H9 (cell line): Measurements from ENCODE around the gene PLA2G15. TPM values are rescaled to one million over a fixed set of nuclear protein-coding genes. Genes with fewer than 3 reads are reported as not detected.

Experiments
- DNase-seq: peaks from one replicate; pipeline ENCODE4 v3.0.0-alpha.2; 2017
- H2AFZ ChIP-seq: one replicate; pipeline ENCODE4 v1.6.1; 2013; ENCODE audit warnings: mild to moderate bottlenecking, low read length, control low read depth, moderate library complexity
- H2AK5ac ChIP-seq: 2 replicates; pipeline ENCODE4 v1.6.1; 2013; ENCODE audit warnings: low read length, control low read depth, mixed read lengths; ENCODE audit not compliant: insufficient read length
- H2BK120ac ChIP-seq: one replicate; pipeline ENCODE4 v1.6.1; 2013; ENCODE audit warnings: low read depth, mild to moderate bottlenecking, low read length, control low read depth, inconsistent platforms; ENCODE audit not compliant: poor library complexity, severe bottlenecking
- H2BK12ac ChIP-seq: 2 replicates; pipeline ENCODE4 v1.6.1; 2013; ENCODE audit warnings: low read length, control low read depth, mixed read lengths, low read depth; ENCODE audit not compliant: insufficient read length
- H2BK15ac ChIP-seq: 2 replicates; pipeline ENCODE4 v1.6.1; 2013; ENCODE audit warnings: low read depth, low read length, control low read depth
- H2BK20ac ChIP-seq: one replicate; pipeline ENCODE4 v1.6.1; 2013; ENCODE audit warnings: low read depth, mild to moderate bottlenecking, low read length, control low read depth, inconsistent platforms; ENCODE audit not compliant: poor library complexity, severe bottlenecking
- H2BK5ac ChIP-seq: 2 replicates; pipeline ENCODE4 v1.6.1; 2013; ENCODE audit warnings: low read length, control low read depth, mixed read lengths; ENCODE audit not compliant: insufficient read length
- H3K14ac ChIP-seq: 2 replicates; pipeline ENCODE4 v1.6.1; 2013; ENCODE audit warnings: low read length, control low read depth; ENCODE audit not compliant: insufficient read depth
- H3K18ac ChIP-seq: 2 replicates; pipeline ENCODE4 v1.6.1; 2013; ENCODE audit warnings: low read depth, mild to moderate bottlenecking, mixed read lengths, low read length, control low read depth; ENCODE audit not compliant: insufficient read length
- H3K23ac ChIP-seq: 2 replicates; pipeline ENCODE4 v1.6.1; 2013; ENCODE audit warnings: low read length, control low read depth, mixed read lengths, low read depth; ENCODE audit not compliant: insufficient read length
- H3K23me2 ChIP-seq: 2 replicates; pipeline ENCODE4 v1.6.1; 2013; ENCODE audit warnings: low read depth, mild to moderate bottlenecking, mixed read lengths, low read length, control low read depth; ENCODE audit not compliant: insufficient read length, poor library complexity, severe bottlenecking
- H3K27ac ChIP-seq: 2 replicates; pipeline ENCODE4 v1.5.1; 2013; ENCODE audit warnings: low read length, control low read depth, mixed read lengths, low read depth; ENCODE audit not compliant: insufficient read length
- H3K27me3 ChIP-seq: 2 replicates; pipeline ENCODE4 v1.6.1; 2013; ENCODE audit warnings: low read length, control low read depth, inconsistent platforms; ENCODE audit not compliant: insufficient read depth
- H3K4ac ChIP-seq: 2 replicates; pipeline ENCODE4 v1.6.1; 2013; ENCODE audit warnings: low read depth, mild to moderate bottlenecking, control low read depth, inconsistent platforms, low read length, moderate library complexity
- H3K4me1 ChIP-seq: 2 replicates; pipeline ENCODE4 v1.6.1; 2013; ENCODE audit warnings: low read length, control low read depth, inconsistent platforms; ENCODE audit not compliant: insufficient read depth
- H3K4me2 ChIP-seq: 2 replicates; pipeline ENCODE4 v1.6.1; 2013; ENCODE audit warnings: low read length, control low read depth, mixed read lengths; ENCODE audit not compliant: insufficient read length, insufficient read depth
- H3K56ac ChIP-seq: 2 replicates; pipeline ENCODE4 v1.6.1; 2013; ENCODE audit warnings: low read depth, mild to moderate bottlenecking, mixed read lengths, low read length, control low read depth; ENCODE audit not compliant: insufficient read length
- H3K79me1 ChIP-seq: 2 replicates; pipeline ENCODE4 v1.6.1; 2013; ENCODE audit warnings: low read depth, mild to moderate bottlenecking, moderate library complexity, low read length, control low read depth, inconsistent platforms; ENCODE audit not compliant: insufficient read depth, poor library complexity, severe bottlenecking
- H3K79me2 ChIP-seq: 2 replicates; pipeline ENCODE4 v1.6.1; 2013; ENCODE audit warnings: low read length, control low read depth, inconsistent platforms; ENCODE audit not compliant: insufficient read depth
- H3K9ac ChIP-seq: 2 replicates; pipeline ENCODE4 v1.6.1; 2013; ENCODE audit warnings: low read length, control low read depth, mixed read lengths; ENCODE audit not compliant: insufficient read length; ENCODE audit errors: extremely low read depth
- H3K9me3 ChIP-seq: one replicate; pipeline ENCODE4 v1.6.1; 2013; ENCODE audit warnings: low read depth, low read length, inconsistent platforms; ENCODE audit not compliant: control insufficient read depth
- H3T11ph ChIP-seq: one replicate; pipeline ENCODE4 v1.6.1; 2013; ENCODE audit warnings: mild to moderate bottlenecking, low read length, control low read depth, inconsistent platforms
- H4K20me1 ChIP-seq: one replicate; pipeline ENCODE4 v1.6.1; 2013; ENCODE audit not compliant: control insufficient read depth, insufficient read length, insufficient read depth
- H4K5ac ChIP-seq: 2 replicates; pipeline ENCODE4 v1.6.1; 2013; ENCODE audit warnings: low read depth, mild to moderate bottlenecking, mixed read lengths, low read length, control low read depth; ENCODE audit not compliant: insufficient read length
- H4K8ac ChIP-seq: replicated peaks from 2 replicates; pipeline ENCODE4 v1.6.1; 2013; ENCODE audit warnings: low read length, control low read depth, mixed read lengths, low read depth; ENCODE audit not compliant: insufficient read length
- H4K91ac ChIP-seq: 2 replicates; pipeline ENCODE4 v1.6.1; 2013; ENCODE audit warnings: low read depth, mild to moderate bottlenecking, moderate library complexity, mixed read lengths, low read length, control low read depth; ENCODE audit not compliant: insufficient read length
- H3K27ac Mint-ChIP-seq, 3 experiments: 2 replicates in 2 of 3; 3 replicates in 1 of 3; pipeline ENCODE4 v1.8.0; 2020 to 2021; ENCODE audit warnings: mixed read lengths in 3 of 3, mild to moderate bottlenecking in 1 of 3, moderate library complexity in 1 of 3
- H3K27me3 Mint-ChIP-seq: 2 replicates; pipeline ENCODE4 v1.8.0; 2021; ENCODE audit warnings: low read depth, mild to moderate bottlenecking, moderate library complexity, mixed read lengths
- H3K36me3 Mint-ChIP-seq, 3 experiments: 2 replicates in 2 of 3; 3 replicates in 1 of 3; pipeline ENCODE4 v1.8.0; 2020 to 2021; ENCODE audit warnings: low read depth in 3 of 3, mixed read lengths in 3 of 3; ENCODE audit not compliant: insufficient read depth in 1 of 3
- H3K4me1 Mint-ChIP-seq, 2 experiments: 2 replicates each; pipeline ENCODE4 v1.8.0; 2020; ENCODE audit warnings: mixed read lengths in 2 of 2
- H3K4me3 Mint-ChIP-seq, 2 experiments: 2 replicates in 1 of 2; 3 replicates in 1 of 2; pipeline ENCODE4 v1.8.0; 2020 to 2021; ENCODE audit warnings: mild to moderate bottlenecking in 2 of 2, mixed read lengths in 2 of 2, moderate library complexity in 1 of 2
- H3K9me3 Mint-ChIP-seq, 2 experiments: 2 replicates in 1 of 2; 3 replicates in 1 of 2; pipeline ENCODE4 v1.8.0; 2020; ENCODE audit warnings: mild to moderate bottlenecking in 2 of 2, mixed read lengths in 2 of 2, moderate library complexity in 1 of 2
- CTCF ChIP-seq: fragments of 200-600 bp; sonication (generic); conservative IDR thresholded peaks from 3 replicates; pipeline ENCODE4 v1.8.0; 2021; ENCODE audit warnings: antibody characterized with exemption, mild to moderate bottlenecking
- WGBS: extraction: QIAGEN DNeasy Blood & Tissue Kit; methylation state at CpG from one replicate; pipeline ENCODE4 v1.1.7; 2013; ENCODE audit warnings: missing lambda C conversion rate, low lambda C conversion rate, mixed read lengths; ENCODE audit not compliant: insufficient read length; ENCODE audit errors: extremely low coverage; 5-methylcytosine and 5-hydroxymethylcytosine counted together
- total RNA-seq: library from RNA; stranded (reverse); gene quantifications from 2 replicates; pipeline ENCODE4 v1.2.1, GENCODE V29; 2021

PLA2G15 gene
- total RNA-seq, 1 experiment from 2014 or later, result 11.0 TPM

- no CpG with 5 or more reads among the region's 6 CpGs for WGBS
- H2AFZ ChIP-seq, result no peak overlapping the region
- no peak overlapping the region for H3K9ac ChIP-seq
- H3K4ac ChIP-seq, result no peak overlapping the region
- no peak overlapping the region for H2BK15ac ChIP-seq
- H3T11ph ChIP-seq, result no peak overlapping the region
- H3K27ac ChIP-seq, result no peak overlapping the region
- Mint-ChIP-seq H3K36me3 (peaks cover 0 to 3% (median 0%) of the 10 kb centered on the region in 3 experiments; a peak in 2 of 7 replicates), H3K4me1 (peaks cover 6 to 9% of the 10 kb centered on the region in 2 experiments), H3K27me3 (no peaks in the 10 kb centered on the region), H3K4me3 (no peak overlapping the region), H3K9me3 (no peaks in the 10 kb centered on the region), H3K27ac (peak overlapping the region; percentile 17 to 73 (median 36); a peak in 4 of 7 replicates)
- H4K8ac ChIP-seq, result no peak overlapping the region
- H2BK20ac ChIP-seq, result no peak overlapping the region
- no peak overlapping the region for H3K23ac ChIP-seq
- no peak overlapping the region for H4K5ac ChIP-seq
- no peaks in the 10 kb centered on the region for H3K9me3 ChIP-seq
- H2AK5ac ChIP-seq, result no peak overlapping the region
- H4K91ac ChIP-seq, result no peak overlapping the region
- TF ChIP-seq CTCF, result no peak
- no peak overlapping the region for H2BK5ac ChIP-seq
- no peaks in the 10 kb centered on the region for H3K23me2 ChIP-seq
- no peak overlapping the region for H3K56ac ChIP-seq
- no peak overlapping the region for H2BK12ac ChIP-seq
- no peak overlapping the region for H2BK120ac ChIP-seq
- H4K20me1 ChIP-seq, result no peaks in the 10 kb centered on the region
- H3K27me3 ChIP-seq, result no peaks in the 10 kb centered on the region
- H3K4me1 ChIP-seq, result peaks cover 2% of the 10 kb centered on the region; the same call in 1 of the 2 replicates
- H3K79me2 ChIP-seq, result no peaks in the 10 kb centered on the region
- H3K4me2 ChIP-seq, result no peak overlapping the region
- no peak overlapping the region for H3K18ac ChIP-seq
- H3K79me1 ChIP-seq, result no peaks in the 10 kb centered on the region
- no peak for DNase-seq
- no peak overlapping the region for H3K14ac ChIP-seq
These were observed 25.3 kb upstream of the PLA2G15 start for GRCh38 chr16:68219725-68220351.
